RPMI7951 (cell line): ENCODE measurements around the gene EDEM3. TPM values are rescaled to one million over a fixed set of nuclear protein-coding genes. Genes with fewer than 3 reads are reported as not detected.
"Not testable (repeated sequence)": the region's sequence is repeated elsewhere in the genome, so short reads cannot be mapped to it uniquely, and the experiment has no call there.

Source experiments
- DNase-seq: peaks from one replicate; pipeline ENCODE4 v3.0.0-alpha.2; 2012; ENCODE audit warnings: low read depth
- total RNA-seq: library from RNA; depleted of rRNA; stranded (reverse); fragments of >200 nt; shearing (Covaris generic); gene quantifications from 2 replicates; pipeline ENCODE4 v1.2.3, GENCODE V29; 2014; rRNA removed

The EDEM3 gene
- total RNA-seq = 40.6 and 45.7 TPM in 2 replicates

GRCh38 chr1:184754476-184755225 lies at the start of gene EDEM3:
EDEM3 (minus strand) TSS chr1:184754858; CDS start chr1:184754646, 212 bp downstream.
- DNase-seq = peak; percentile 99

GRCh38 chr1:184804220-184804619 lies 49.6 kb upstream of the EDEM3 start:
- DNase-seq = no peak

- peak; percentile 70 for DNase-seq
Observed at GRCh38 chr1:184803180-184803492, 48.5 kb upstream of the EDEM3 start.

- DNase-seq = no peak
Observed at GRCh38 chr1:184802354-184803179, 47.9 kb upstream of the EDEM3 start.

- DNase-seq = peak; percentile 42
Observed at GRCh38 chr1:184801503-184801902, 46.8 kb upstream of the EDEM3 start.

GRCh38 chr1:184800876-184801275 lies 46.2 kb upstream of the EDEM3 start:
- no peak for DNase-seq

- DNase-seq = no peak
Observed at GRCh38 chr1:184793967-184794366, 39.3 kb upstream of the EDEM3 start.

- DNase-seq = peak; percentile 98
Observed at GRCh38 chr1:184792450-184792969, 37.9 kb upstream of the EDEM3 start.

- peak; percentile 48 for DNase-seq
Observed at GRCh38 chr1:184791550-184791900, 36.9 kb upstream of the EDEM3 start.

- DNase-seq = peak; percentile 32
Observed at GRCh38 chr1:184790642-184791549, 36.2 kb upstream of the EDEM3 start.

- peak; percentile 50 for DNase-seq
Observed at GRCh38 chr1:184789884-184790283, 35.2 kb upstream of the EDEM3 start.

GRCh38 chr1:184788970-184789369 lies 34.3 kb upstream of the EDEM3 start:
- no peak for DNase-seq

- no peak for DNase-seq
Observed at GRCh38 chr1:184785529-184785928, 30.9 kb upstream of the EDEM3 start.

GRCh38 chr1:184783723-184784122 lies 29.1 kb upstream of the EDEM3 start:
- DNase-seq = not testable (repeated sequence)

- DNase-seq = no peak
Observed at GRCh38 chr1:184781941-184782340, 27.3 kb upstream of the EDEM3 start.

- DNase-seq = no peak
Observed at GRCh38 chr1:184775885-184776284, 21.2 kb upstream of the EDEM3 start.

- no peak for DNase-seq
Observed at GRCh38 chr1:184775329-184775728, 20.7 kb upstream of the EDEM3 start.

- DNase-seq = no peak
Observed at GRCh38 chr1:184773762-184774320, 19.2 kb upstream of the EDEM3 start.

GRCh38 chr1:184771190-184771691 lies 16.6 kb upstream of the EDEM3 start:
- peak; percentile 16 for DNase-seq

- no peak for DNase-seq
Observed at GRCh38 chr1:184770181-184770979, 15.7 kb upstream of the EDEM3 start.
